Glutamatergic neuron (in vitro differentiated cells): Measurements from ENCODE around the gene PMM2. TPM values are rescaled to one million over a fixed set of nuclear protein-coding genes. Genes with fewer than 3 reads are reported as not detected.

ENCODE experiments used
- DNase-seq: peaks from one replicate; pipeline ENCODE4 v3.0.0; 2022
- H3K27ac Mint-ChIP-seq: one replicate; pipeline ENCODE4 v1.8.0; 2020; ENCODE audit warnings: mild to moderate bottlenecking, mixed read lengths, inconsistent platforms; ENCODE audit not compliant: unreplicated experiment
- H3K27me3 Mint-ChIP-seq: one replicate; pipeline ENCODE4 v1.8.0; 2020; ENCODE audit warnings: mild to moderate bottlenecking, moderate library complexity, mixed read lengths, inconsistent platforms; ENCODE audit not compliant: unreplicated experiment
- H3K36me3 Mint-ChIP-seq: one replicate; pipeline ENCODE4 v1.8.0; 2020; ENCODE audit warnings: mild to moderate bottlenecking, mixed read lengths, inconsistent platforms; ENCODE audit not compliant: unreplicated experiment
- H3K4me1 Mint-ChIP-seq: one replicate; pipeline ENCODE4 v1.8.0; 2020; ENCODE audit warnings: mild to moderate bottlenecking, low read depth, mixed read lengths, inconsistent platforms; ENCODE audit not compliant: unreplicated experiment
- H3K4me3 Mint-ChIP-seq: one replicate; pipeline ENCODE4 v1.8.0; 2020; ENCODE audit warnings: mild to moderate bottlenecking, mixed read lengths, inconsistent platforms; ENCODE audit not compliant: unreplicated experiment
- H3K9me3 Mint-ChIP-seq: one replicate; pipeline ENCODE4 v1.8.0; 2020; ENCODE audit warnings: mild to moderate bottlenecking, moderate library complexity, mixed read lengths, inconsistent platforms; ENCODE audit not compliant: unreplicated experiment
- CTCF ChIP-seq: fragments of 200-600 bp; sonication (generic); IDR thresholded peaks from one replicate; pipeline ENCODE4 v1.5.0; 2021; ENCODE audit not compliant: partially characterized antibody, unreplicated experiment
- total RNA-seq: library from RNA; stranded (reverse); fragmentation: NEBNext Ultra II Directional; extraction: Animal tissue kit (Norgen Biotek cat#: 25700); gene quantifications from one replicate; pipeline ENCODE4 v1.2.1, GENCODE V29; 2021; ENCODE audit not compliant: unreplicated experiment

PMM2 gene
- total RNA-seq, 1 donor from 2014 or later, result 23.2 TPM

GRCh38 chr16:8882725-8883377, 85.2 kb downstream of the PMM2 start:
- no peak overlapping the region for H3K27ac Mint-ChIP-seq
- no peak overlapping the region for H3K4me3 Mint-ChIP-seq
- DNase-seq, result no peak
- H3K36me3 Mint-ChIP-seq, result peaks cover 6% of the 10 kb centered on the region
- peaks cover 12% of the 10 kb centered on the region for H3K27me3 Mint-ChIP-seq
- no peak for TF ChIP-seq CTCF
- peaks cover 21% of the 10 kb centered on the region for H3K4me1 Mint-ChIP-seq
- peaks cover 12% of the 10 kb centered on the region for H3K9me3 Mint-ChIP-seq

GRCh38 chr16:8885674-8886592, 88.3 kb downstream of the PMM2 start:
- Mint-ChIP-seq H3K36me3 (peaks cover 6% of the 10 kb centered on the region), H3K4me1 (peaks cover 21% of the 10 kb centered on the region), H3K9me3 (peaks cover 13% of the 10 kb centered on the region), H3K27me3 (peaks cover 12% of the 10 kb centered on the region), H3K4me3 (no peak overlapping the region), H3K27ac (peak overlapping the region; percentile 75)
- peak; percentile 52 for DNase-seq
- peak; percentile 12 for TF ChIP-seq CTCF

- H3K36me3 Mint-ChIP-seq, result peaks cover 6% of the 10 kb centered on the region
- peaks cover 12% of the 10 kb centered on the region for H3K27me3 Mint-ChIP-seq
- H3K27ac Mint-ChIP-seq, result peak overlapping the region; percentile 81
- peaks cover 25% of the 10 kb centered on the region for H3K4me1 Mint-ChIP-seq
- H3K9me3 Mint-ChIP-seq, result peaks cover 13% of the 10 kb centered on the region
- no peak for TF ChIP-seq CTCF
- peak overlapping the region; percentile 7 for H3K4me3 Mint-ChIP-seq
- DNase-seq, result peak; percentile 2
Observed at GRCh38 chr16:8886593-8887430, 89.2 kb downstream of the PMM2 start.

DNA sequence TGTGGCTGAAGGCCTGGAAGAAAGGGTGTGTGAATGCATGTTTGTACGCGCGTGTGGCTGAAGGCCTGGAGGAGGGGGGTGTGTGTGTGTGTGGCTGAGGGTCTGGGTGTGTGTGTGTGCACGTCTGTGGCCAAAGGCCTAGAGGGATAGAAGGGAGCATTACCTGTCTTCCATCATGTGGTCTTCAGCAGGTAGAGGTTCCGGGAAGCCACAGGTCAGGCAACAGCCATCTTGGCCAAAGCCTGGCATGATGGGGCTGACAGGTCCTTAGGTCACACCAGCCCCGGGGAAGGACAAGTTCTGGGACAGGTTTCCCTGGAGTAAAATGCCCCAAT, 89.8 kb downstream of the PMM2 start:
- H3K4me3 Mint-ChIP-seq, result peak overlapping the region; percentile 7

More for the DNA sequence above, 89.8 kb downstream of the PMM2 start:
- H3K27me3 Mint-ChIP-seq, result peaks cover 12% of the 10 kb centered on the region
- peaks cover 31% of the 10 kb centered on the region for H3K4me1 Mint-ChIP-seq
- peaks cover 11% of the 10 kb centered on the region for H3K9me3 Mint-ChIP-seq
- no peak for TF ChIP-seq CTCF
- H3K27ac Mint-ChIP-seq, result peak overlapping the region; percentile 81
- peak; percentile 6 for DNase-seq
- peaks cover 6% of the 10 kb centered on the region for H3K36me3 Mint-ChIP-seq
